ENCODE data around the gene CALR.
"Not testable (repeated sequence)": the region's sequence is repeated elsewhere in the genome, so short reads cannot be mapped to it uniquely, and the experiment has no call there.

The CALR gene

GRCh38 chr19:12935071-12935470 is 3.3 kb upstream of the CALR start:
- no peak for DNase-seq

GRCh38 chr19:12936582-12936981 is 1.8 kb upstream of the CALR start:
- no peak for DNase-seq

- no peak for DNase-seq
Observed at GRCh38 chr19:12937093-12937926, 1.1 kb upstream of the CALR start.

- DNase-seq, result no peak
Observed at GRCh38 chr19:12938779-12939601, 581 bp downstream of the CALR start.

GRCh38 chr19:12939975-12940423 is 1.6 kb downstream of the CALR start:
- no peak for DNase-seq

- DNase-seq, result no peak
Observed at GRCh38 chr19:12940897-12941296, 2.5 kb downstream of the CALR start.

GRCh38 chr19:12943437-12944044 is 5.1 kb downstream of the CALR start:
- no peak for DNase-seq

GRCh38 chr19:12944104-12944674 is 5.8 kb downstream of the CALR start:
- no peak for DNase-seq

- peak; percentile 98 for DNase-seq
Observed at GRCh38 chr19:12945479-12946091, 7.2 kb downstream of the CALR start, which contains the start of gene RAD23A. RAD23A (plus strand) TSS chr19:12945862; CDS start chr19:12945949, 87 bp downstream.

- peak; percentile 84 for DNase-seq
Observed at GRCh38 chr19:12946092-12946721, 7.8 kb downstream of the CALR start.

- no peak for DNase-seq
Observed at GRCh38 chr19:12946731-12947496, 8.5 kb downstream of the CALR start.

- no peak for DNase-seq
Observed at GRCh38 chr19:12947702-12948611, 9.5 kb downstream of the CALR start.

- DNase-seq, result no peak
Observed at GRCh38 chr19:12948612-12949362, 10.4 kb downstream of the CALR start.

- DNase-seq, result no peak
Observed at GRCh38 chr19:12949363-12950283, 11.2 kb downstream of the CALR start.

- DNase-seq, result not testable (repeated sequence)
Observed at GRCh38 chr19:12952050-12952449, 13.6 kb downstream of the CALR start.

- peak; percentile 58 for DNase-seq
Observed at GRCh38 chr19:12952488-12953137, 14.2 kb downstream of the CALR start.

GRCh38 chr19:12953138-12953798 is 14.9 kb downstream of the CALR start:
- peak; percentile 83 for DNase-seq

Measured in right forelimb (tissue), 1 donor.